Activated gamma-delta T cell treated with Interleukin-2 at 50 U/mL for 16 hours (primary cell): ENCODE measurements around the gene STAMBPL1.
"Not testable (repeated sequence)": the region's sequence is repeated elsewhere in the genome, so short reads cannot be mapped to it uniquely, and the experiment has no call there.

ENCODE experiments used
- DNase-seq: peaks from one replicate; pipeline ENCODE4 v3.0.0-alpha.2; 2020

STAMBPL1 gene

GRCh38 chr10:88858491-88858890 is 21.6 kb upstream of the STAMBPL1 start:
- no peak for DNase-seq

GRCh38 chr10:88861036-88861435 is 19.0 kb upstream of the STAMBPL1 start:
- no peak for DNase-seq

GRCh38 chr10:88865281-88865876 is 14.7 kb upstream of the STAMBPL1 start:
- no peak for DNase-seq

GRCh38 chr10:88866454-88866853 is 13.6 kb upstream of the STAMBPL1 start:
- no peak for DNase-seq

GRCh38 chr10:88870089-88870488 is 10.0 kb upstream of the STAMBPL1 start:
- no peak for DNase-seq

GRCh38 chr10:88873757-88874156 is 6.3 kb upstream of the STAMBPL1 start:
- no peak for DNase-seq

- no peak for DNase-seq
These were observed 5.8 kb upstream of the STAMBPL1 start for GRCh38 chr10:88874281-88874680.

GRCh38 chr10:88875081-88875480 is 5.0 kb upstream of the STAMBPL1 start:
- no peak for DNase-seq

GRCh38 chr10:88877298-88877697 is 2.7 kb upstream of the STAMBPL1 start:
- no peak for DNase-seq

GRCh38 chr10:88880282-88881076 is 434 bp downstream of the STAMBPL1 start:
- peak; percentile 65 for DNase-seq

- no peak for DNase-seq
These were observed 1.3 kb downstream of the STAMBPL1 start for GRCh38 chr10:88881320-88881719.

GRCh38 chr10:88881922-88882645 is 2.0 kb downstream of the STAMBPL1 start:
- no peak for DNase-seq

- DNase-seq, result not testable (repeated sequence)
These were observed 2.8 kb downstream of the STAMBPL1 start for GRCh38 chr10:88882646-88883447.

- DNase-seq, result no peak
These were observed 3.4 kb downstream of the STAMBPL1 start for GRCh38 chr10:88883448-88883809.

- DNase-seq, result no peak
These were observed 6.5 kb downstream of the STAMBPL1 start for GRCh38 chr10:88886557-88886956.

GRCh38 chr10:88888810-88889445 is 8.9 kb downstream of the STAMBPL1 start:
- DNase-seq, result no peak

- no peak for DNase-seq
These were observed 9.7 kb downstream of the STAMBPL1 start for GRCh38 chr10:88889559-88890337.

GRCh38 chr10:88890681-88891381 is 10.8 kb downstream of the STAMBPL1 start:
- no peak for DNase-seq

- DNase-seq, result no peak
These were observed 12.3 kb downstream of the STAMBPL1 start for GRCh38 chr10:88892222-88892967.

- DNase-seq, result no peak
These were observed 13.6 kb downstream of the STAMBPL1 start for GRCh38 chr10:88893611-88894010.
